Measurements from ENCODE around the gene MIAT. TPM values are rescaled to one million over a fixed set of nuclear protein-coding genes. Genes with fewer than 3 reads are reported as not detected.
A peak's percentile ranks its signal among the peaks of the same experiment; 100 is the strongest.

MIAT gene
- total RNA-seq, 1 experiment from 2014 or later: 0.33 TPM

DNA sequence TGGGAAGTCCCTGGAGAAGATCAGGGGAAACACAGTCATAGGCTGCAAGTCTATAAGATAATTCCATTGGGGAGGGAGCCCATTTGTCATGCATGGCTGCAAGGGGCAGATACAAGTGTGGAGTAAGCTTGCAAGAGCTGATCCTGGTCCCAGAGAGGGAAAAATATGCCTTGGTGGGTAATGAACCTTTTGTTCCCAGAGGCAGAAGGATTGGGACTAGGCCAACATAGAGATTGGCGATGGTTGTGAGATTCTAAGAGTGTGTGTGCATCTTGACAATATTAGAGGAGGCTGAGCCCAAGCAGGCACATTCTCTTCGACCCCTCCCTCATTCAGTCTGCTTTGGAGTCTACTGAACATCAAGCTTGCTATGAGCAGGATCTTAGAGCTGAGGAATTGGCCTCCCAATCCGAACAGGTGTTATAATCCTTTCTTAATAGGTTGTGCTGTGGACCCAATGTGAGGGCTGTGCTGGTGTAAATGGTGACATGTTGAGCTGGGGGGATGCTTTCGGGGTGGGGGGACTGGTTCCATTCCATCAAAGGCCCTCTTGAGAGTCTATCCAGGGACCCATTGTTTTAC, 18.4 kb downstream of the MIAT start:
- peaks cover 13% of the 10 kb centered on the region for H3K36me3 ChIP-seq
- DNase-seq: no peak
- no peaks in the 10 kb centered on the region for H3K9me3 ChIP-seq
- H3K4me3 ChIP-seq: no peak overlapping the region
- no peaks in the 10 kb centered on the region for H3K27me3 ChIP-seq

DNA sequence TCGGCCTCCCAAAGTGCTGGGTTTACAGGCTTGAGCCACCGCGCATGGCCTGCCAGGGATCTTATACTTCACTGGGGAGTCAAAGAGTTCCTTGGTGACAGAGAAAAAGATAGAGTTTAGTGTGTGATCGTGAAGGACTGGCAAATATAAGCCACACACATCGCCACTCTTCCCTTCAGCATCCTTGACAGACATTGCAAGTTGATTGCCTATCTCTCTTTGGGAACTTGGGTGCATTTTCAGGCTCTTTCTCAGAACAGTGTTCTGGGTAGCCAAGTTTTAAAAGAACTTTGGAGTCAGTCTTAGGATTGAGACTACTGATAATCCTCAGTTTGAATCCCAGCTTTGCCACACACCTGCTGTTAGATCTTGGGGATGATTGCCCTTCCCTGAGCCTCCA, 19.8 kb downstream of the MIAT start:
- Histone ChIP-seq H3K9me3 (no peaks in the 10 kb centered on the region), H3K27me3 (no peaks in the 10 kb centered on the region), H3K4me3 (no peak overlapping the region), H3K36me3 (peaks cover 27% of the 10 kb centered on the region)
- DNase-seq: no peak

DNA sequence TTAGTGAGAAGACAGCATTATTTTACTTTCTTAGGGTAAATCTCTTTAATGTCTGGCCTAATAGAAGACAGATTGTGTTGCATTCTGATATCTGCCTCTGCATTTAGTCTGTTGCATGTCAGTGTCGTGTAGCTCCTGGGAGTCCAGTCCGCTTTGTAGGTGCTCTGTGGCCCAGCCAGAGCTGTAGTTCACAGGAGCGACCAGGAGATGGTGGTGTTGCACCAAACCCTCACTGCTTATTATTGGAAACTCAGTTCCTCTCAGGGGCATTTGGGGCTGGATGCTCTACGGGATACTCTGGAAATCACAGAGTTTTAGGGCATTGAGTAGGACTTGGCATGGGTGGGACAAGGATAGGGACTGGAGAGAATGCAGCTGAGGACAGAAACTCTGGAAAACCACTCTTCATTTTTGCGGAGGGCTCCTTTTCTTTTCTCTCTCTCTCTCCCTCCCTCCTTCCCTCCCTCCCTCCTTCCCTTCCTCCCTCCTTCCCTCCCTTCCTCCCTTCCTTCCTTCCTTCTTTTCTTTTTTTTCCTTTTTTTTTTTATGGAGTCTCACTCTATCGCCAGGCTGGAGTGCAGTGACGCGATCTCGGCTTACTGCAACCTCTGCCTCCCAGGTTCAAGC, 21.7 kb downstream of the MIAT start:
- Histone ChIP-seq H3K36me3 (peaks cover 28% of the 10 kb centered on the region), H3K9me3 (no peaks in the 10 kb centered on the region), H3K4me3 (no peak overlapping the region), H3K27me3 (no peaks in the 10 kb centered on the region)
- DNase-seq: peak; percentile 55

DNA sequence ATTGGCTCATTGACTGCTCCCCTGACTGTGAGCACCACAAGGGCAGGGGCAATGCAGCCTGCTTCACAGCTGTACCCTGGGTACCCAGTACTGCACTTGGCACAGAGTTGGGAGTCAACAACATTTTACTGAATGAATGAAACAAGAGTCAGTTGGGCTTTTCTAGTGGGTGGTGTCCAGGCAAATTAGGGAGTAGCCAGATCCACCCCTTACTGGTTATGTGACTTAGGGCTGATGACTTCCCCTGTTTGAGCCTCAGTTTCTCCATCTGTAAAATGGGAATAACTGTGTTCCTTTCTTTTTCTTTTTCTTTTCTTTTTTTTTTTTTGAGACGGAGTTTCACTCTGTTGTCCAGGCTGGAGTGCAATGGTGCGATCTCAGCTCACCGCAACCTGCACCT, 23.1 kb downstream of the MIAT start:
- Histone ChIP-seq H3K9me3 (no peaks in the 10 kb centered on the region), H3K4me3 (no peak overlapping the region), H3K27me3 (no peaks in the 10 kb centered on the region), H3K36me3 (peaks cover 26% of the 10 kb centered on the region)
- DNase-seq: no peak

DNA sequence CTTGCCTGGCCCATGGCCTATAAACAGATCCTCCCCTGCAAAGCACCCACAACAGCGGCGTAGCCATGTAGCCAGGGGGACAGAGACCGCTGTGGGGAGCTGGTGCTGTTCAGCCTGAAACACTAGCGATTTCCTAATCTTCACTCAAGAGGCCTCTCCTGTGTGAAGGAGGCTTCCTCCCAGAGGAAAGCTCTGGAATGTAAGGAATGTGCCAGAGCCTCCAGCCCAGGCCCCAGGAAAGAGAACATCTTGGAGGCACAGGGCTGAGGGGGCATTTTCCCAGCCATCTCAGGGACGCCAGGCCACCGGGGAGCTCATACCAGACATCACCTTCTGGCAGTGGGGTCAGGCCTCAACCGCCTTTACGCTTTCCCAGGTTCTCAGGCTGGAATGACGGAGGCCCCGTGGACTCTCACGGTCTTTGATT, 24.0 kb downstream of the MIAT start:
- Histone ChIP-seq H3K36me3 (peaks cover 26% of the 10 kb centered on the region), H3K9me3 (no peaks in the 10 kb centered on the region), H3K27me3 (no peaks in the 10 kb centered on the region), H3K4me3 (no peak overlapping the region)
- no peak for DNase-seq

DNA sequence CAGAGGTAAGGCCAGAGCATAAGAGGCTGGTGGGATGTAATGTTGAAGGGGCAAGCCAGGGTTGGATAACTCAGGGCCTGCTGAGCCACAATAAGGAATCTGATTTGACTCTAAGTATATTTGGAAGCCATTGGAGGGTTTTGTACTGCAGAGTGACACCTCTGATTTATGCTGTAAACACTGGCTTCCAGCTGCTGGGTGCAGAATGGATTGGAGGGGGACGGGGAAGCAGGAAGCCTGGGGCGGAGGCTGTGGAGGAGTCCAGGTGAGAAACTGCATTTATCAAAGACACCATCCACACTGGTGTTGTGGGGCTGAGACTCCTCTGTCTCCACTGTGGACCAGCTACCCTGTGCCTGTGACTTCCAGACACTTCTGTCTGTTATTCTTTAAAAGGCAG, 26.8 kb downstream of the MIAT start:
- Histone ChIP-seq H3K36me3 (peaks cover 26% of the 10 kb centered on the region), H3K4me3 (no peak overlapping the region)

DNA sequence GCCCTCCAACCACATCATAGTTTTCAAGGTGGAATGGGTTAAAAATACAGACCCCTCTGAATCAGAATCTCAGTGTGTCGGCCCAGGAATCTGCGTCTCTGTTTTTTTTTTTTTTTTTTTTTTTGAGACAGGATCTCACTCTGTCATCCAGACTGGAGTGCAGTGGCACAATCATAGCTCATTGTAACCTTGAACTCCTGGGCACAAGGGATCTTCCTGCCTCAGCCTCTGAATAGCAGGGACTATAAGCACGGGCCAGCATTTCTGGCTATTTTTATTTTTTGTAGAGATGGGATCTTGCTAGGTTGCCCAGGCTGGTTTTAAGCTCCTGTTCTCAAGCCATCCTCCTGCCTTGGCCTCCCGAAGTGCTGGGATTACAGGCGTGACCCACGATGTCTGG, 28.2 kb downstream of the MIAT start:
- DNase-seq: no peak
- Histone ChIP-seq H3K9me3 (no peaks in the 10 kb centered on the region), H3K4me3 (no peak overlapping the region), H3K36me3 (peaks cover 18% of the 10 kb centered on the region), H3K27me3 (no peaks in the 10 kb centered on the region)

More for the DNA sequence above, 26.8 kb downstream of the MIAT start:
- no peak for DNase-seq
- Histone ChIP-seq H3K27me3 (no peaks in the 10 kb centered on the region), H3K9me3 (no peaks in the 10 kb centered on the region)

DNA sequence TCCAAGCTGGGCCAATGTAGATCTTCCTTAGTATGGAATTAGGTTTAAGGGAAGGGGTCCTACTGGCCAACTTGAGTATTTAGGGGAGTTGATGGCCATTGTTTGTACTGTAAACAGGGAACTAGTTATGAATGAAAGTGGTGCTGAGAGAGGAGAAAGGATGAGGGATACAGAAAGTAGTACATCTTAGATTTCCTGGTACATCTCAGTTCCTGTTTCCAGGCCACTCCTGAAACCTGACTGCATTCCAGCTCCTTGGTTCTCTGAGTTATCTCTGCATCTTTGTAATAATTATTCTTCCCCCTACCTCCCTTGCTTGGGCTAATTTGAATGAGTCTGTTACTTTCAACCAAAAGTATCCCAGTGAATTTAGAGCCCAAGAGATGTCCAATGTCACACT, 30.1 kb downstream of the MIAT start:
- Histone ChIP-seq H3K36me3 (peaks cover under 1% of the 10 kb centered on the region), H3K4me3 (no peak overlapping the region), H3K27me3 (no peaks in the 10 kb centered on the region), H3K9me3 (no peaks in the 10 kb centered on the region)
- no peak for DNase-seq

DNA sequence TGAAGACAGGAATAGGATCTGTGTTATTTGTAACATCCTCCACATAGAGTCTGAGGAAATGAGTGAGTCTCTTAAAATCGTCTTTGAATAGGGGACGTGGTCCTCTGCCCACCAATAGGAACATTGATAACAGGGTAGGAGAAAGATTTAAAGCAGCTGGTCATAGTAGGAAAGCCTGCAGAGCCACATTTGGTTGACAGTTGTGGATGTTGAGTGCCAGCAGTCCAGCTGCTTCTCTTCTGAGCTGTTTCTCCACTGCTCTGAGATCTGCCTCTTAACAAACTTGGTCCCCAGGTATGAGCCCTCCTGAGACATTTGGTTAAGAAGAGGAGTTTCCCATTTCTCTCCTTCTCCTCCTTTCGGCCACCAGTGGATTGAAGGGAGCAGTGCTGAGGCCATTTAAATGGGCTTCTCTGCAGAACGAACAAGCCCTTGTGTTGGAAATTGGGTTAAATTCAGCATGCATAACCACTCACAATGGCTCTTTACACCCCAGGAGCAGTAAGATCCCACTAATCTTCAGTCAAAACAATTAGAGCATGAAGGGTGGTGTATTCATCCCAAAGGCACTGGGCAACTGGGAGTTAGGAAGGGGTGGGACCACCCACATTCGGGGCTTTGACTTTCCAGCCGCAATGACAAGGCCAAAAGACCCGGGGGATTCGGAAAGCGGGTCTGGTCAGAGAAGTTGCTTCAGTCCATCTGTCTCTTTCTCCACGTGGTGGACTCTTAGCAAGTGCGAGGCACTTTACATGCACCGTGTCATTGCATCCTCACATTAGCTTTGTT, 32.3 kb downstream of the MIAT start:
- Histone ChIP-seq H3K4me3 (no peak overlapping the region), H3K36me3 (peaks cover 11% of the 10 kb centered on the region), H3K27me3 (no peaks in the 10 kb centered on the region), H3K9me3 (peaks cover 5% of the 10 kb centered on the region)
- no peak for DNase-seq

DNA sequence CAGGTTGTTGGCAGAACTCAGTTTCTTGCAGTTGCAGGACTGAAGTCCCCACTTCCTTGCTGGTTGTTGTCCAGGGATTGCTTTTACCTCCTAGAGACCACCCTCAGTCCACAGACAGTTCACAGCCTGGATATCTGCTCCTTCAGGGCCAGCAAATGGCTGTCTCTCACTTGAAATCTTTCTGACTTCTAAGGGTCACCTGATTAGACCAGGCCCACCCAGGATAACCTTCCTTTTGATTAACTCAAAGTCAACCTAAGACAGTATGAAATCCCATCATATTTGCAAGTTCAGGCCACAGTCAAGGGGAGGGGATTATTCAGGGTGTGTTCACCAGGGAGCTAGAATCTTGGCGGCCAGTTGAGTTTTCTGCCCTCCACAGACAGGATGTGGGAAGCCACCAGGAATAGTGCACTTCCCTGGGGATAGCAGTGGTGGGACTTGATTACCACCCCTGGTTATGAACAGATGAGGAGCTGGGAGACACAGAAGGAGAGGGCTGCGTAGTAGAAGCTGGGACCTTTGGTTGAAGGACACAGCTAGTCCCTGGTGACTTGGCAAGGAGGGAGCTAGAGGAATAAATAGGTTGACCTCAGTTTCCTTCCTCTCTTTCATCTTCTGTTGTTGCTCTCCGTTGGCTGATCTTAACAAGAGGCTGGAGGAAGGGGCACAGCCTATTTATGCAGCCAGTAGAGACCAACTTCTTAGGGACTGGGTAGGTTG, 33.4 kb downstream of the MIAT start:
- H3K9me3 ChIP-seq: peaks cover 5% of the 10 kb centered on the region
- DNase-seq: no peak
- H3K36me3 ChIP-seq: peaks cover 14% of the 10 kb centered on the region
- no peaks in the 10 kb centered on the region for H3K27me3 ChIP-seq
- no peak overlapping the region for H3K4me3 ChIP-seq

DNA sequence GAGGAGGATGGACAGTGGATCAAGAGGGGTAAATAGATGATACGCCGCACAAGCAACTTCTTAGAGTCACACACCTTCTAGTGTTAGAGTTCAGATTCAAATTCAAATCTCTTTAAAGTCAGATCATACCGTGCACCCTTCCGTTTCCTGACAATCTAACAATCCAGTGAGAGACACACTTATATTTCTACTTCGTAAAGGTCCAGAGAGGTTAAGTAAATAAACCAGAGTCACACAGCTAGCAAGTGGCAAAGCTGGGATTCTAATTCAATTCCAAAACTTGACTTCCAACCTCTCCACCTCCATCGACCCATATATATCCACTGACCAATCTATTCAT, 34.0 kb downstream of the MIAT start:
- no peak for DNase-seq
- Histone ChIP-seq H3K9me3 (peaks cover 5% of the 10 kb centered on the region), H3K27me3 (no peaks in the 10 kb centered on the region), H3K4me3 (no peak overlapping the region), H3K36me3 (peaks cover 14% of the 10 kb centered on the region)

DNA sequence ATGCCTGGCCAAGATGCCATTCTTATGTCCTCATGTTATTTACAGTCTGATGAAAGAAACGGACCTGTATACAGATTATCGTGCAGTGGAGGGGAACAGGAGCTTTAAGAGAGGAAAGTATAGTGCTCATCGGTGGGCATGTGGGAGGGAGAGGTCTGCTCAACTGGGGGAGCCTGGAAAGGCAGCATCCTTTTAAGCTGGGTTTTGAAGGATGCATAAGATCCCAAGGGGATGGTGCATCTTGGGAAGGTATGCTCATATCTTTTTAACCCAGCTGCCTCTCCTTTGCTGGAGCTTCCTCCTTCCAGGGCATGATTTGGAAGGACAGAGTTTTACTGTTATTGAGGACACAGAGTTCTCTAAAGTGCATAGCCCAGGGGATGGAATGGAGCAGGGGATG, 34.8 kb downstream of the MIAT start:
- Histone ChIP-seq H3K4me3 (no peak overlapping the region), H3K9me3 (peaks cover 5% of the 10 kb centered on the region), H3K36me3 (peaks cover 14% of the 10 kb centered on the region), H3K27me3 (no peaks in the 10 kb centered on the region)
- DNase-seq: no peak

DNA sequence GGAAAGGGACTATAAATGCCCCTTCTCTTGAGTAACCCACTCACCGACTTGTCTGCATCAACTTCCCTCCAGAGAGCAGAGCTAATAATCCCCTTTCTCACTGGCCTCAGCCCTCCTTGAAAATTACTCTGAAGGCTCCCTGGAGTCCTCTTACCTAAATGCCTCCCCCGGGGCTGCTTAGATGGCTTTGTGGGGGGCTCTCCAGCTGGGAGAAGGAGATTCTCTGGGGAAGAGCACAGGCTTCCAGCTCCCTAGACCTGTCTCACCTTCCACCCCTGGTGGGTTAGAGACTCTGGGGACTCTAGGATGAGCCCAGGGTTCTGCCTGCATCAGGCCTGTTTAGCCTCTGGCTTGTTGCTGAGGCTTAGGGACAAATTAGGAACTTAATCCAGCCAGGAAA, 39.8 kb downstream of the MIAT start:
- H3K4me3 ChIP-seq: no peak overlapping the region
- no peak for DNase-seq

DNA sequence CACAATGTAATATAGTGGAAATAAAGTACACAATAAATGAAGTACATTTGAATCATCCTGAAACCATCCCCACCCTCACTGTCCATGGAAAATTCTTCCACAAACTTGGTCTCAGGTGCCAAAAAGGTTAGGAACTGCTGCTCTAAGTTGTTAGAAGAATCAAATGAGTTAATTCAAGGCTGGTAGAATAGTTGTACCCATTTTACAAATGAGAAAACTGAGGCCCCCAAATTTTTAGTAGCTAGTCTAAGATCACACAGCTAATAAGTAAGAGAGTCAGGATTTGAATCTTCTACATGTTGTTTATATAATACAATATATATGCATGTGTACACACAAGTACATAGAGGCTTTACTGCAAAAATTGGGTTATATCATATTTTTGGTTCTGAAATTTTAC, 43.1 kb downstream of the MIAT start:
- Histone ChIP-seq H3K9me3 (peaks cover 5% of the 10 kb centered on the region; the same call in 1 of the 2 replicates), H3K36me3 (peaks cover 14% of the 10 kb centered on the region), H3K27me3 (no peaks in the 10 kb centered on the region), H3K4me3 (no peak overlapping the region)
- DNase-seq: no peak

More for the DNA sequence above, 39.8 kb downstream of the MIAT start:
- H3K36me3 ChIP-seq: peaks cover 23% of the 10 kb centered on the region
- peaks cover 8% of the 10 kb centered on the region for H3K9me3 ChIP-seq
- H3K27me3 ChIP-seq: no peaks in the 10 kb centered on the region

DNA sequence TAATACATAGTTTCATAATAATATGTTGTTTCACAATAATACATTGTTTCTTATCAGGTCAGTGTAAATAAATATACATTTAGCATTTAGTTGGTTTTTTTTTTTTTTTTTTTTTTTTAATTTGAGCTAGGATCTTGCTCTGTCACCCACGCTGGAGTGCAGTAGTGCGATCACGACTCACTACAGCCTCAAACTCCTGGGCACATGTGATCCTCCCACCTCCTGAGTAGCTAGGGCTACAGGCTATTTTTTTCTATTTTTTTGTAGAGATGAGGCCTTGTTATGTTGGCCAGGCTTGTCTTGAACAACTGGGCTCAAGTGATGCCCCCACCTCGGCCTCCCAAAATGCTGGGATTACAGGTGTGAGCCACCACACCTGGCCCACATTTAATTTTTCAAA, 43.5 kb downstream of the MIAT start:
- no peak overlapping the region for H3K4me3 ChIP-seq
- DNase-seq: no peak

DNA sequence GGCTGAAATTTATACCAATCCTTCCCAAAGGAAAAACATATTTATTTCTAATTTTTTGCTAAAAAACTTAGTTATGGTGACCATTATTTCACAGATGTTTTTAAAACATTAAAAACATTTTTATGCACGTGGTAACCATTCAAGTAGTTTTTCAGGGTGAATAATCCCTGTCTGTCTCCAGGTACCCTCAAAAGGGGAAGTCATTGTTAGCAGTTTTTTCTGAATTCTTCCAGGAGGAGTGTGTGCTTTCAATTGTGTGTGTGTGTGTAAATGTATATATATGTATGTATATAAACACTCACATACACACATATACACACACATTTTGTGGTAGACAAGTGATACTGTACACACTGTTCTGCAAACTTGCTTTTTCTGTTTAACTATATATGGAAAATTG, 43.9 kb downstream of the MIAT start:
- H3K36me3 ChIP-seq: peaks cover 14% of the 10 kb centered on the region
- H3K4me3 ChIP-seq: no peak overlapping the region
- no peaks in the 10 kb centered on the region for H3K27me3 ChIP-seq
- peaks cover 5% of the 10 kb centered on the region; the same call in 1 of the 2 replicates for H3K9me3 ChIP-seq
- DNase-seq: no peak

More for the DNA sequence above, 43.5 kb downstream of the MIAT start:
- peaks cover 14% of the 10 kb centered on the region for H3K36me3 ChIP-seq
- H3K9me3 ChIP-seq: peaks cover 5% of the 10 kb centered on the region; the same call in 1 of the 2 replicates
- H3K27me3 ChIP-seq: no peaks in the 10 kb centered on the region

All from MG63 (cell line).